CD14-positive monocyte (primary cell): Measurements from ENCODE around the gene LIN7B. TPM values are rescaled to one million over a fixed set of nuclear protein-coding genes. Genes with fewer than 3 reads are reported as not detected.

ENCODE experiments used
- DNase-seq, 3 donors: peaks; one replicate each; pipeline ENCODE4 v3.0.0-alpha.2; 2011 to 2022
- H2AFZ ChIP-seq: 2 replicates; pipeline ENCODE4 v1.6.0; 2012; ENCODE audit warnings: mild to moderate bottlenecking, low read depth, low read length, inconsistent platforms; ENCODE audit not compliant: insufficient read depth, poor library complexity, severe bottlenecking
- H3K27ac ChIP-seq, 2 donors: 1 replicate in 1 of 2; 2 replicates in 1 of 2; pipeline ENCODE4 v1.5.1; 2012 to 2013; ENCODE audit warnings: low read length in 2 of 2, control low read depth in 1 of 2, inconsistent platforms in 1 of 2, low read depth in 1 of 2, mild to moderate bottlenecking in 1 of 2
- H3K27me3 ChIP-seq, 2 donors: one replicate each; pipeline versions ENCODE4 v1.6.0 to v1.6.1; 2011 to 2013; ENCODE audit warnings: low read length in 2 of 2; ENCODE audit not compliant: control insufficient read depth in 2 of 2, insufficient read depth in 2 of 2
- H3K36me3 ChIP-seq, 2 donors: replicated peaks in 1 of 2; 1 replicate in 1 of 2; 2 replicates in 1 of 2; pipeline versions ENCODE4 v1.5.1 to v1.6.1; 2012 to 2013; ENCODE audit warnings: low read length in 2 of 2, control low read depth in 1 of 2, inconsistent platforms in 1 of 2, mild to moderate bottlenecking in 1 of 2; ENCODE audit not compliant: insufficient read depth in 2 of 2, control insufficient read depth in 1 of 2
- H3K4me1 ChIP-seq, 2 donors: 1 replicate in 1 of 2; 2 replicates in 1 of 2; pipeline versions ENCODE4 v1.5.1 to v1.6.1; 2012 to 2013; ENCODE audit warnings: low read length in 2 of 2, control low read depth in 1 of 2, inconsistent platforms in 1 of 2, mild to moderate bottlenecking in 1 of 2, moderate library complexity in 1 of 2; ENCODE audit not compliant: insufficient read depth in 2 of 2, control insufficient read depth in 1 of 2
- H3K4me2 ChIP-seq: replicated peaks from 2 replicates; pipeline ENCODE3; 2012; ENCODE audit warnings: low read length, moderate library complexity, mild to moderate bottlenecking; ENCODE audit not compliant: poor library complexity, severe bottlenecking; ENCODE audit errors: extremely low read depth
- H3K4me3 ChIP-seq, 3 experiments: fragments of 200-600 bp in 1 of 3; sonication (generic) in 1 of 3; replicated peaks in 1 of 3; 1 replicate in 2 of 3; 2 replicates in 1 of 3; pipeline ENCODE4 v1.5.1; 2011 to 2013; ENCODE audit warnings: low read length in 3 of 3, mild to moderate bottlenecking in 3 of 3, control low read depth in 2 of 3, low read depth in 2 of 3, inconsistent platforms in 1 of 3, moderate library complexity in 1 of 3
- H3K79me2 ChIP-seq: 2 replicates; pipeline ENCODE4 v1.6.0; 2012; ENCODE audit warnings: mild to moderate bottlenecking, control low read depth, inconsistent platforms, low read length, moderate library complexity; ENCODE audit not compliant: insufficient read depth
- H3K9ac ChIP-seq: 2 replicates; pipeline ENCODE4 v1.6.0; 2017; ENCODE audit warnings: low read length, mild to moderate bottlenecking; ENCODE audit not compliant: insufficient read depth, poor library complexity, severe bottlenecking
- H3K9me3 ChIP-seq, 2 donors: replicated peaks in 1 of 2; 1 replicate in 1 of 2; 2 replicates in 1 of 2; pipeline versions ENCODE4 v1.5.1 to v1.6.1; 2012 to 2013; ENCODE audit warnings: low read length in 2 of 2, control low read depth in 1 of 2; ENCODE audit not compliant: control insufficient read depth in 1 of 2, insufficient read depth in 1 of 2
- H4K20me1 ChIP-seq: 2 replicates; pipeline ENCODE4 v1.6.0; 2012; ENCODE audit warnings: mild to moderate bottlenecking, low read length, control low read depth, moderate library complexity; ENCODE audit not compliant: insufficient read depth
- H3K27ac Mint-ChIP-seq, 7 donors: one replicate each; pipeline ENCODE4 v1.8.0; 2020; ENCODE audit warnings: mild to moderate bottlenecking in 7 of 7, mixed read lengths in 7 of 7, moderate library complexity in 6 of 7, inconsistent platforms in 2 of 7
- H3K27me3 Mint-ChIP-seq, 3 donors: one replicate each; pipeline ENCODE4 v1.8.0; 2021 to 2022; ENCODE audit warnings: low read depth in 3 of 3, mild to moderate bottlenecking in 3 of 3, mixed read lengths in 3 of 3, moderate library complexity in 3 of 3, inconsistent platforms in 1 of 3
- H3K36me3 Mint-ChIP-seq, 2 donors: one replicate each; pipeline ENCODE4 v1.8.0; 2020; ENCODE audit warnings: mixed read lengths in 2 of 2, inconsistent platforms in 1 of 2, mild to moderate bottlenecking in 1 of 2
- H3K4me1 Mint-ChIP-seq: one replicate; pipeline ENCODE4 v1.8.0; 2020; ENCODE audit warnings: mild to moderate bottlenecking, mixed read lengths
- H3K4me3 Mint-ChIP-seq, 2 donors: one replicate each; pipeline ENCODE4 v1.8.0; 2020; ENCODE audit warnings: mild to moderate bottlenecking in 2 of 2, mixed read lengths in 2 of 2, moderate library complexity in 1 of 2
- H3K9me3 Mint-ChIP-seq, 7 donors: one replicate each; pipeline ENCODE4 v1.8.0; 2020 to 2022; ENCODE audit warnings: mixed read lengths in 7 of 7, mild to moderate bottlenecking in 6 of 7, moderate library complexity in 6 of 7, inconsistent platforms in 2 of 7
- CTCF ChIP-seq: fragments of 200-600 bp; IDR thresholded peaks from one replicate; pipeline ENCODE4 v1.8.0; 2022; ENCODE audit warnings: antibody characterized with exemption, mild to moderate bottlenecking
- WGBS: methylation state at CpG from one replicate; pipeline ENCODE4 v1.1.5; 2013; ENCODE audit warnings: missing lambda C conversion rate; ENCODE audit not compliant: insufficient coverage; 5-methylcytosine and 5-hydroxymethylcytosine counted together
- intact Hi-C, 2 donors: fragments of 100-400 bp; cut with micrococcal nuclease; formaldehyde crosslinking; loops; one replicate each; pipeline versions ENCODE4 v1.15.0 to v1.15.1; 2023
- polyA plus RNA-seq, 3 donors: library from polyadenylated mRNA; depleted of rRNA in 1 of 3; unstranded in 2 of 3; stranded (reverse) in 1 of 3; fragments of 300-500 nt in 2 of 3; fragments of >200 nt in 1 of 3; fragmentation: Illumina TruSeq in 2 of 3; gene quantifications; 1 replicate in 2 of 3; 2 replicates in 1 of 3; pipeline ENCODE4 v1.2.3, GENCODE V29; 2012 to 2021

LIN7B gene
- polyA plus RNA-seq, 3 donors: 4.1 to 9.2 (median 4.2) TPM

DNA sequence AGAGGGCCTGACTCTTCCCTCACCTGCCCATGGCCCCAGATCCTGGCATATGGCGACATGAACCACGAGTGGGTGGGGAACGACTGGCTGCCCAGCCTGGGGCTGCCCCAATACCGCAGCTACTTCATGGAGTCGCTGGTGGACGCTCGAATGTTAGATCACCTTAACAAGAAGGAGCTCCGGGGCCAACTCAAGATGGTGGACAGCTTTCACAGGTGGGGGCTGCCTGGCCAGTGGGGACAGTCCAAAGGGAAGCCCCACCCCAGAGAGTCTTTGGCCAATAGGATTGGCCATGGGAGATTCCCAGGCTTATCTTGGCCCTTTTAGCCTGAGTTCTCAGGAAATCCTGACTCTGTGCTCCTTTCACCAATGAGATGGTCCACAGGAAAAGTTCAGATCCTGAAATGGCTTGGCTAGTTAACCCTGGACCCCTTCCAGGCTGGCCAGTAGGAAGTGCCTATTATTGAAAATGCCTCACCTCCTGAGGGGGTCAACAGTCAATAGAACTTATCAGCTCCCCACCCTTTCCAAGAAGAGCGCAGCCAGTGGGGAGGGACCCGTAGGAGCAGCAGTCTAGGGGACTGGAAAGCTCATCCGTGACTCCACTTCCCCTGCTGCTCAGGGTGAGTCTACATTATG is 34.0 kb downstream of the LIN7B start:
- Mint-ChIP-seq H3K4me3 (peak overlapping the region in 1 of 2 donors; percentile 93), H3K27ac (peak overlapping the region in 2 of 7 donors; percentile 10 to 63), H3K36me3 (peaks cover 3 to 4% of the 10 kb centered on the region in 2 donors), H3K9me3 (peaks cover 6 to 36% (median 23%) of the 10 kb centered on the region in 7 donors), H3K27me3 (peaks cover 63 to 74% (median 72%) of the 10 kb centered on the region in 3 donors), H3K4me1 (peaks cover 41% of the 10 kb centered on the region)
- peaks cover 39 to 47% of the 10 kb centered on the region in 2 donors for H3K4me1 ChIP-seq
- no peaks in the 10 kb centered on the region for H3K79me2 ChIP-seq
- H3K4me2 ChIP-seq: no peak overlapping the region
- DNase-seq: no peak
- 76% methylated on average over 11 of the region's 11 CpGs for WGBS
- H3K9ac ChIP-seq: no peak overlapping the region
- no peaks in the 10 kb centered on the region for H3K36me3 ChIP-seq
- H2AFZ ChIP-seq: no peak overlapping the region
- H3K27ac ChIP-seq: no peak overlapping the region
- H3K27me3 ChIP-seq: peaks cover 13 to 53% of the 10 kb centered on the region in 2 donors
- H3K9me3 ChIP-seq: peaks cover 22 to 30% of the 10 kb centered on the region in 2 donors
- no peak for TF ChIP-seq CTCF
- H3K4me3 ChIP-seq: no peak overlapping the region
- no peaks in the 10 kb centered on the region for H4K20me1 ChIP-seq
- intact Hi-C loops: loop anchor here (5.0 kb wide), 2 partner anchors 36 to 51 kb away; partner anchors contain the start of gene LIN7B (in 1 of the 2)

GRCh38 chr19:49148784-49149651 is 34.8 kb downstream of the LIN7B start:
- peaks cover 45% of the 10 kb centered on the region for H3K4me1 Mint-ChIP-seq
- H3K27ac Mint-ChIP-seq: peak overlapping the region in 1 of 7 donors; percentile 63
- Histone ChIP-seq H3K9me3 (peaks cover 22 to 30% of the 10 kb centered on the region in 2 donors), H3K79me2 (no peaks in the 10 kb centered on the region), H3K36me3 (no peaks in the 10 kb centered on the region), H3K9ac (no peak overlapping the region), H3K27me3 (peaks cover 13 to 54% of the 10 kb centered on the region in 2 donors), H3K4me2 (peak overlapping the region; percentile 87), H3K4me1 (peaks cover 39 to 53% of the 10 kb centered on the region in 2 donors), H2AFZ (peak overlapping the region; percentile 86), H3K4me3 (peak overlapping the region in 2 of 3 experiments; percentile 59 to 79), H4K20me1 (no peaks in the 10 kb centered on the region), H3K27ac (no peak overlapping the region)
- 5% methylated on average over 45 of the region's 49 CpGs for WGBS
- peaks cover 7 to 37% (median 25%) of the 10 kb centered on the region in 7 donors for H3K9me3 Mint-ChIP-seq
- intact Hi-C loops: loop anchor here (5.0 kb wide), 2 partner anchors 37 to 52 kb away; partner anchors contain the start of gene LIN7B (in 1 of the 2)
- peaks cover 3 to 4% of the 10 kb centered on the region in 2 donors for H3K36me3 Mint-ChIP-seq
- peak overlapping the region; percentile 79 to 93 for H3K4me3 Mint-ChIP-seq
- no peak for TF ChIP-seq CTCF
- H3K27me3 Mint-ChIP-seq: peaks cover 67 to 77% (median 70%) of the 10 kb centered on the region in 3 donors
- peak; percentile 49 to 64 (median 54) for DNase-seq
